Stomach (tissue), 4 donors: ENCODE measurements around the gene RAB3C.

Source experiments
- CTCF ChIP-seq, 7 experiments: fragments of 450-650 bp in 4 of 7; fragments of 200-600 bp in 3 of 7; sonication (generic) in 3 of 7; IDR thresholded peaks; one replicate each; pipeline ENCODE4 v1.5.1; 2016 to 2019; ENCODE audit warnings: antibody characterized with exemption in 7 of 7, control low read depth in 2 of 7, mild to moderate bottlenecking in 1 of 7
- EP300 ChIP-seq: sonication (generic); formaldehyde crosslinking; IDR thresholded peaks from one replicate; pipeline ENCODE4 v1.6.1; 2017; ENCODE audit warnings: antibody characterized with exemption
- POLR2A ChIP-seq, 4 donors: fragments of 450-650 bp; IDR thresholded peaks; one replicate each; pipeline ENCODE4 v1.6.1; 2016; ENCODE audit warnings: antibody characterized with exemption in 4 of 4, control low read depth in 2 of 4, mild to moderate bottlenecking in 1 of 4, moderate library complexity in 1 of 4
- POLR2AphosphoS5 ChIP-seq, 3 donors: sonication (generic); formaldehyde crosslinking; IDR thresholded peaks; one replicate each; pipeline ENCODE4 v1.6.1; 2016; ENCODE audit warnings: antibody characterized with exemption in 3 of 3

DNA sequence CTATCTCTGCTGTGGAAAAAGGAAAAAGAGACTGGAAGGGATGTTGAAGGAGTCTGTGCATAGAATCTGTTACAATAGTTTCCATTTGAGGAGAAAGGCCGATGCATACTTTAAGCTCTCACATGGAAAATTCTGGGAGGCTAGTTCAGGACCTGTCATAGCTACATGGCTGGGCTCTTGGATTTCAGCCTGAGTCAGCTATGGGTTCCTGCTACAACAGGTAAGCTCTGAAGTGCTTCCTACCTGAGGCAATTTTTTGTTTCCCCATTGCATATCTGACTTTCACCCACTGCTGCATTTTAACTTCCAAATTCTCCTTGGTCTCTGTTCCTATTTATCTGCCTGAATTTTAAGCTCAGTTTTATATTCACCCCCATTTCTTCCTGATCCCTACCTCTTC lies 310.7 kb downstream of the RAB3C start:
- TF ChIP-seq CTCF (IDR thresholded peaks at IDR 0.05) (no peak), POLR2A (IDR thresholded peaks at IDR 0.05) (no peak), EP300 (no peak), POLR2AphosphoS5 (IDR thresholded peaks at IDR 0.05) (no peak)
